GM15510 (cell line): ENCODE results near the gene CPA1.

Experiments
- POLR2A ChIP-seq: IDR thresholded peaks from 3 replicates; pipeline ENCODE4 v1.6.1; 2011; ENCODE audit warnings: borderline replicate concordance; ENCODE audit not compliant: insufficient read length; ENCODE audit errors: extremely low read depth

The CPA1 gene

DNA sequence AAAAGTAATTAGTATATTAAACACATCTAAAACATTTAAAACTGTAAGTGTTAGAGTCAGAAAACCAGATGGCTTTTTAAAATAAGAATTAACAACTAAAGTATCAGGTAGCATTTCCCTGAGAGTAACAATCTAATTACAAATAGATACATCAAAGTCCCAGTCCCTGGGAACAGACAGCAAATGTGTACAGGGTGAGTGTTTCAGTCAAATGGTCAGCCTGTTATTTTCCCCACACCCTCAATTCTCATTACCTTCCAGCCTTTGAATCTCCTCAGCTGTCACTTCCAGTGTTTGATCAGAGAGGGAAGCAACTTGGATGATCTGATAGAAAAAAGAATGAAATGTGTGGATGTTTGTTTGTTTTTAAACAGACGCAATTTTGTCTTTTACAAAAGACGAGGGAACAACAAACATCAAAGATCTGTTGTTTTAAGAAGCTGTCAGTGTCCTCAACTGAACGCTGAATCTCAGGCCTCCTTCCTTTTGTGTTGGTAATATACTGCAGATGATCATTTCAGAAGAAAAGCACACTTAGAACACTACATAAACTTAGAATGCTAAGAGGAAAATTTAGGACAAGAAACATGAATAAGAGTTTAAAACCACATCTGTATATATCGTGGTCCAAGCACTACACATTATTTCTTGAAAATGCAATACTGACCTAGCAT is 30.7 kb downstream of the CPA1 start:
- no peak for TF ChIP-seq POLR2A

- no peak for TF ChIP-seq POLR2A
These were observed 32.9 kb downstream of the CPA1 start for GRCh38 chr7:130413201-130413600.

GRCh38 chr7:130415006-130415405 is 34.7 kb downstream of the CPA1 start:
- TF ChIP-seq POLR2A, result no peak

DNA sequence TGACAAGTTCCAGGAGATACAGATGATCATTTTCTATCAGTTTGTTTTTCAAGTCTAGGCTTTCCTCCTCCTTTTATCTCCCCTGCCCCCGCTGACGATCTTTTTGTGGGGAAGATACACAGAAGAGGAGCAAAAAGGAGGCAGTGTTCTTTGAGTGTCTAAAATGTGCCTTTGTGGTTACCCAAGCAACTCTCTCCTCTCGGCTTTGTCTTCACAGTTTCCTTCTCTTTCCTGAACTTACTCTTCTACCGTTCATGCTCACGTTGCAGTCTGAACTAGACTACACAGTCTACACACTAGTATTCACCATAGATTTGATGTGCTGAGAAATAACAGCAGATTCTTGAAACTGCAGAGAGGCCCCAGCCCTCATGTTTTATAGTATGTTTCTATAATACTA is 36.9 kb downstream of the CPA1 start:
- no peak for TF ChIP-seq POLR2A

- no peak for TF ChIP-seq POLR2A
These were observed 38.0 kb downstream of the CPA1 start for GRCh38 chr7:130418306-130418705.

DNA sequence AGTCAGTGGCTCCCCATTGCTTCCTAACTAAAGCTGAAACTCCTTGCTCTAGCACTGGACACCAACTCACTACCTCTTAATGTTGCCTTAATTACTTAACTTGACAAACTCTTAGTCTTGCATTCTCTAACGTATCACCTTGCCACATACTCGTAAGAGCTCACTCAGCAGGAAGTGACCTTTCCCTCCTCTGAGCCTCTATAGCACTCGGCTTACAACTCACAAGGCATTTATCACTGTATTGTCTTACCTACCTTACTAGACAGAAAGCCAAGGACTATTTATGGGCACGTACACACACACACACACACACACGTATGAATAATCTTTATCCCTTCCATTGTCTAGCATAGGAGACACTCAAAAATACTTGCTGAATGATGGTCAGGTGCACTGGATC is 39.4 kb downstream of the CPA1 start:
- no peak for TF ChIP-seq POLR2A

- TF ChIP-seq POLR2A, result no peak
These were observed 40.8 kb downstream of the CPA1 start for GRCh38 chr7:130420943-130421578.

- no peak for TF ChIP-seq POLR2A
These were observed 41.4 kb downstream of the CPA1 start for GRCh38 chr7:130421684-130422083.

GRCh38 chr7:130423501-130424037 is 43.3 kb downstream of the CPA1 start:
- no peak for TF ChIP-seq POLR2A

DNA sequence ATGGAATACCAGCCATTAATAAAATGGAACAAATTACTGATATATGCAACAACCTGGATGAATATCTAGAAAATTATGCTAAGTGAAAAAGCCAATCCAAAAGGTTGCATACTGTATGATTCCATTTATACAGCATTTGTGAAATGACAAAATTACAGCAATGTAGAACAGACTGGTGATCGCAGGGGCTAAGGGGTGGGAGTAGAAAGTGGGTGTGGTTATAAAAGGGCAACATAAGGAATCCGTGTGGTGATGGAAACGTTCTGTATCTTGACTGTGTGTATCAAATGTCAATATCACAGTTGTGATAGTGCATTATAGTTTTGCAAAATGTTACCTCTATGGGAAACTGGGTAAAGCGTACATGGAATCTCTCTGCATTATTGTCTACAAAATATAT is 45.5 kb downstream of the CPA1 start:
- no peak for TF ChIP-seq POLR2A

DNA sequence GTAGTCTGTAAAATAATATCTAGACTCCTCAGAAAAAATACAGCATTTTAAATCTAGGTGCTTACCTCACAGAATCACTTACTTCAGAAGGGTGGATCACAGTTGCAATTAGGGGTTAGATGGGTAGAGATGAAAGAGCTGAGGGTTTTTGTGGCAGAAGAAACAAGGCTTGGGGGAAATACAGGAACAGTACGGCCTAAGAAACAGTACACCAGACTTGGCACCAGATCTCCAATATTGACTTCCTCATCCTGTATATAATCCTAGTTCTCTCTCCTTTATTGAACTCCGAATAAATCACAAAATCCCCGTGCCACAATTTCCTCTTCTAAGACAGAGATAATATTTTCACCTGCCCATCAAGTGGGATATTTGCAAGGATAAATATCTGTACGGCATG is 46.3 kb downstream of the CPA1 start:
- no peak for TF ChIP-seq POLR2A

DNA sequence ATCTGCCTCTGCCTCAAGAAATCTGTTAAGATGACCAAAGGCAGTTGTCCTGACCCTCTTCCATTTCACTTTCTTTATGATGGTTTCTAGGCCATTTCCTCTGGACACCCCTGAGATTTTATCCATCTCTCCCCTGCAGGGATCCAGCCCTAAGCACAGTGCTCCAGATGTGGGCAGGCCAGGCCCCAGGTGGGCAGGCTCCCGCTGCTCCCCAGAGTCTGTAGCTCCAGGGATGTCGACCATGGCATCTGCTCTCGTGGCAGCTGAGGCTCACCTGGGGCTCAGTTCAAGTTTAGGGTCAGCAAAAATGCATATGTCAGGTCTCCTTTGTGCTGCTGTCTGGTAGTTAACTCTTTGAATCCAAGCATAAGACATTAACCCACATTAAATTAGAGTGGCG is 48.7 kb downstream of the CPA1 start:
- no peak for TF ChIP-seq POLR2A

DNA sequence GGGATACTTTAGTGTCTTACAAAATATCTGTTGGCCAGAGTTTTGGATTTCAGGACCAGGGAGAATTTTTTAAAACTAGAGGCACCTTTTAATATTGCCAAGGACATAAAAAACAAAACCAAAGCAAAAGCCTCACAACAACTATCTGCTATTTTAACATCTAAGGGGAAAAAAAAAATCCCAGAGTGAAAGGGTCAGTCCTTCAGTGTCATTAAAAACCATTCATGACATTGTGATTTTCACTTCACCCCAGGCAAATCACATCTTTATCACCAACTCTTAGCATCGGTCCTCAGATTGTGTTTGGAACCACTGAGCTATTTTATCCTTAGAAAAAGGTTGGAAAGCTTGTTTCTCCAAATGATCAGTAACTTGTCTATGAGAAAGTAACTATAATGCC is 49.8 kb downstream of the CPA1 start:
- TF ChIP-seq POLR2A, result no peak

DNA sequence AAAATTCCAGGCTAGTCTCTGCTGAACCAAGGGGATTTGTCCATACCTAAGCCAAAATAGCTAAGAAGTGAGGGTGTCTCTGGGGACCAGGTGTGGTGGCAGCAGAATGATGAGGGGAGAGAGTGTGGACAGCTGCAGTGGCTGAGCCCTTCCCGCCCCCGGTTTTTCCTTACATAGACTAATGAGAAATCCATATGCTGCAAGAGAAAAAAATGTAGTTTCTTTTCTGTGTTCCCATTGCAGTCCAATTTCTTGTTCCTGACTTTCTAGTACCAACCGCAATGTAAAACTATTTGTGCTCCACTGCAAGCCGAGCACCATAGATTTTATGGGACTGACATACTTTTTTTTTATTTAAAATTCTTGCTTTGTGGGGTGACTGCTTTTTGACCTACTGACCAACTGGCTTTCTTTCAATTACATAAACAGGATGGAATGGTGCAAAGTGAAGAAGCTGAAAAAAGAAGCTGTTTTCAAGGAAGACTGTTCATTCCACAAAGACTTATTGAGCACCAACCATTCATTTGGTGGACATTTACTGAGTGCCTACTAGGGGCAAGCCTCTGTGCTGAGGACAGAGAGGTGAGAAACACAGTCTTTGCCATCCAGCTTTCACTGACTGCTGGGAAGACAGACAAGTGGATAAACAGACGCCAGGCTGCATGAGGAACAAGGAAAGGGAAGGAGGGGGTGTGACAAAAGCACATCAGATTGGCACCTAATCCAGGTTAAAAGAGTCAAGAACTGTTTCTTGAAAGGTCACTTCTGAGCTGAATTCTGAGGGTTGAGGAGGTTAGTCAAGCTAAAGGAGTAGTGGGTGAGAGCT is 50.8 kb downstream of the CPA1 start:
- TF ChIP-seq POLR2A, result no peak

- TF ChIP-seq POLR2A, result no peak
These were observed 52.6 kb downstream of the CPA1 start for GRCh38 chr7:130432886-130433285.
